HepG2 (cell line): ENCODE results near the gene EED. TPM values are rescaled to one million over a fixed set of nuclear protein-coding genes. Genes with fewer than 3 reads are reported as not detected.

Source experiments
- ATAC-seq: fragments of 200-7000 bp; cut with Tn5 transposase; 3 replicates; pipeline ENCODE4 v1.9.1; 2020; ENCODE audit warnings: mild to moderate bottlenecking, moderate library complexity
- BruUV-seq: library from RNA; stranded (reverse); fragments of 400-500 nt; replicated peaks from 2 replicates; lab custom pipeline; 2021; lab: Mats Ljungman, UMichigan
- CTCF ChIA-PET: fragments of 300-600 bp; formaldehyde crosslinking; extraction: SDS; loops from one replicate; lab custom pipeline; 2021; ENCODE audit warnings: low total read pairs, inconsistent platforms, low intra/inter-chr PET ratio; lab: Yijun Ruan, JAX
- POLR2A ChIA-PET: fragments of 350-600 bp; sonication (Branson Sonifier 250); formaldehyde crosslinking; loops from one replicate; lab custom pipeline; 2020; ENCODE audit warnings: antibody characterized with exemption, inconsistent platforms; lab: Yijun Ruan, JAX
- DNase-seq: peaks from one replicate; pipeline ENCODE4 v3.0.0-alpha.2; 2015; ENCODE audit warnings: low spot score
- FAIRE-seq: peaks from 3 replicates; lab custom pipeline; 2011; peaks lifted over from hg19 to GRCh38; lab: Jason Lieb, UNC
- H2AFZ ChIP-seq: one replicate; pipeline ENCODE4 v1.6.1; 2011; ENCODE audit warnings: low read length, inconsistent platforms
- H3K27ac ChIP-seq: fragments of 300-600 bp; 3 replicates; pipeline ENCODE4 v1.8.0; 2011; ENCODE audit warnings: mixed run types, mild to moderate bottlenecking, mixed read lengths, low read length, inconsistent platforms; ENCODE audit not compliant: insufficient read depth; ENCODE audit errors: extremely low read length
- H3K27me3 ChIP-seq, 2 experiments: fragments of 200-600 bp in 1 of 2; 2 replicates in 1 of 2; 3 replicates in 1 of 2; pipeline versions ENCODE4 v1.6.0 to v1.8.0; 2011; ENCODE audit warnings: low read length in 2 of 2, mild to moderate bottlenecking in 2 of 2, moderate library complexity in 2 of 2, inconsistent platforms in 1 of 2; ENCODE audit not compliant: insufficient read depth in 2 of 2, control insufficient read depth in 1 of 2
- H3K36me3 ChIP-seq, 2 experiments: fragments of 200-600 bp in 1 of 2; replicated peaks in 1 of 2; 2 replicates in 1 of 2; 3 replicates in 1 of 2; pipeline versions ENCODE4 v1.5.1 to v1.8.0; 2011; ENCODE audit warnings: low read length in 2 of 2, inconsistent platforms in 1 of 2; ENCODE audit not compliant: insufficient read depth in 2 of 2, control insufficient read depth in 1 of 2
- H3K4me1 ChIP-seq: 2 replicates; pipeline ENCODE4 v1.5.1; 2012; ENCODE audit warnings: low read length, inconsistent platforms; ENCODE audit not compliant: insufficient read depth
- H3K4me2 ChIP-seq: 2 replicates; pipeline ENCODE4 v1.6.0; 2011; ENCODE audit warnings: low read depth, low read length, inconsistent platforms
- H3K4me3 ChIP-seq, 3 experiments: fragments of 200-600 bp in 1 of 3; sonication (generic), shearing (Covaris generic) in 1 of 3; replicated peaks in 1 of 3; 2 replicates each; pipeline ENCODE4 v1.5.1; 2011 to 2016; ENCODE audit warnings: low read length in 3 of 3, inconsistent platforms in 2 of 3, low read depth in 2 of 3, mild to moderate bottlenecking in 2 of 3, control low read depth in 1 of 3, mixed read lengths in 1 of 3; ENCODE audit not compliant: insufficient read depth in 1 of 3
- H3K79me2 ChIP-seq: one replicate; pipeline ENCODE4 v1.6.1; 2011; ENCODE audit warnings: low read length, inconsistent platforms; ENCODE audit not compliant: insufficient read depth
- H3K9ac ChIP-seq: 2 replicates; pipeline ENCODE4 v1.6.0; 2011; ENCODE audit warnings: mild to moderate bottlenecking, low read depth, low read length, inconsistent platforms; ENCODE audit not compliant: insufficient read depth
- H3K9me3 ChIP-seq: 2 replicates; pipeline ENCODE4 v1.5.1; 2012; ENCODE audit warnings: mild to moderate bottlenecking, low read length
- H4K20me1 ChIP-seq: 2 replicates; pipeline ENCODE4 v1.6.0; 2011; ENCODE audit warnings: inconsistent platforms, mild to moderate bottlenecking, low read length, moderate library complexity; ENCODE audit not compliant: insufficient read depth
- AHR ChIP-seq: IDR thresholded peaks from 2 replicates; pipeline ENCODE4 v1.6.1; 2018; ENCODE audit warnings: missing genetic modification reagents, missing compliant biosample characterization
- FUBP1 ChIP-seq: sonication (generic); formaldehyde crosslinking; IDR thresholded peaks from 2 replicates; pipeline ENCODE4 v1.5.1; 2020; ENCODE audit warnings: missing genetic modification reagents, mild to moderate bottlenecking, borderline replicate concordance
- GATA4 ChIP-seq: sonication (generic); IDR thresholded peaks from 2 replicates; pipeline ENCODE4 v1.6.1; 2016; ENCODE audit warnings: antibody characterized with exemption, low read depth, borderline replicate concordance
- GFI1 ChIP-seq: sonication (generic); formaldehyde crosslinking; IDR thresholded peaks from 2 replicates; pipeline ENCODE4 v1.5.0; 2020; ENCODE audit warnings: missing genetic modification reagents, mild to moderate bottlenecking, borderline replicate concordance
- KDM1A ChIP-seq: IDR thresholded peaks from 2 replicates; pipeline ENCODE4 v1.6.1; 2016; ENCODE audit warnings: missing compliant biosample characterization
- KLF15 ChIP-seq: sonication (generic); formaldehyde crosslinking; IDR thresholded peaks from 2 replicates; pipeline ENCODE4 v1.8.1; 2023; ENCODE audit warnings: borderline replicate concordance, mild to moderate bottlenecking, inconsistent platforms, missing genetic modification reagents, mixed read lengths
- MBNL3 ChIP-seq: fragments of 250-450 bp; sonication (Bioruptor Pico); conservative IDR thresholded peaks from 2 replicates; pipeline ENCODE4 v1.8.0; 2022; ENCODE audit warnings: mild to moderate bottlenecking, inconsistent platforms
- MED1 ChIP-seq: sonication (generic); formaldehyde crosslinking; IDR thresholded peaks from 2 replicates; pipeline ENCODE4 v1.4.0; 2020; ENCODE audit warnings: missing genetic modification reagents
- NFE2 ChIP-seq: sonication (generic); formaldehyde crosslinking; IDR thresholded peaks from 2 replicates; pipeline ENCODE4 v1.4.0; 2020; ENCODE audit warnings: missing genetic modification reagents
- POLR2A ChIP-seq, 2 experiments: IDR thresholded peaks; 2 replicates each; pipeline ENCODE4 v1.6.1; 2011; ENCODE audit warnings: low read depth in 2 of 2, low read length in 2 of 2, mild to moderate bottlenecking in 1 of 2, moderate library complexity in 1 of 2; ENCODE audit not compliant: insufficient read depth in 1 of 2
- SMAD1 ChIP-seq: sonication (generic); formaldehyde crosslinking; IDR thresholded peaks from 2 replicates; pipeline ENCODE4 v1.4.0; 2020; ENCODE audit warnings: missing genetic modification reagents, low read depth, mild to moderate bottlenecking, borderline replicate concordance
- SP140L ChIP-seq: sonication (generic); formaldehyde crosslinking; IDR thresholded peaks from 2 replicates; pipeline ENCODE4 v1.4.0; 2020; ENCODE audit warnings: missing genetic modification reagents, borderline replicate concordance
- TMF1 ChIP-seq: sonication (generic); formaldehyde crosslinking; IDR thresholded peaks from 2 replicates; pipeline ENCODE4 v1.8.1; 2022; ENCODE audit warnings: low read depth, missing genetic modification reagents
- USF2 ChIP-seq, 2 experiments: sonication (generic) in 1 of 2; formaldehyde crosslinking in 1 of 2; IDR thresholded peaks; 2 replicates each; pipeline versions ENCODE4 v1.5.1 to v1.6.1; 2011 to 2020; ENCODE audit warnings: borderline replicate concordance in 1 of 2, low read depth in 1 of 2, low read length in 1 of 2, mild to moderate bottlenecking in 1 of 2, missing genetic modification reagents in 1 of 2, moderate library complexity in 1 of 2
- ZBTB39 ChIP-seq: sonication (generic); formaldehyde crosslinking; IDR thresholded peaks from 2 replicates; pipeline ENCODE4 v1.5.0; 2020; ENCODE audit warnings: missing genetic modification reagents
- ZNF124 ChIP-seq: sonication (generic); formaldehyde crosslinking; IDR thresholded peaks from 2 replicates; pipeline ENCODE4 v1.4.0; 2020; ENCODE audit warnings: missing genetic modification reagents
- ZNF24 ChIP-seq: fragments of 450-650 bp; IDR thresholded peaks from 2 replicates; pipeline ENCODE4 v1.6.1; 2017; ENCODE audit warnings: antibody characterized with exemption, mild to moderate bottlenecking
- ZNF292 ChIP-seq: sonication (generic); formaldehyde crosslinking; IDR thresholded peaks from 2 replicates; pipeline ENCODE4 v1.8.1; 2022; ENCODE audit warnings: mild to moderate bottlenecking, low read depth, missing genetic modification reagents, borderline replicate concordance
- ZNF616 ChIP-seq: sonication (generic); formaldehyde crosslinking; IDR thresholded peaks from 2 replicates; pipeline ENCODE4 v1.5.0; 2020; ENCODE audit warnings: low read depth, mild to moderate bottlenecking, missing genetic modification reagents
- ZNF672 ChIP-seq: sonication (generic); formaldehyde crosslinking; IDR thresholded peaks from 2 replicates; pipeline ENCODE4 v1.8.1; 2022; ENCODE audit warnings: missing genetic modification reagents
- ZSCAN9 ChIP-seq: IDR thresholded peaks from 2 replicates; pipeline ENCODE4 v1.6.1; 2016; ENCODE audit warnings: borderline replicate concordance
- WGBS: methylation state at CpG from one replicate; pipeline ENCODE4 v1.1.6; 2017; ENCODE audit warnings: low lambda C conversion rate; 5-methylcytosine and 5-hydroxymethylcytosine counted together
- in situ Hi-C: cut with HindIII; loops from 2 replicates; pipeline ENCODE4 v1.10.0; 2017; ENCODE audit warnings: low pct_unique_long_range_greater_than_20kb; ENCODE audit not compliant: extremely low pct_ligation_motif_present
- intact Hi-C: fragments of 100-400 bp; cut with micrococcal nuclease; formaldehyde crosslinking; loops from one replicate; pipeline ENCODE4 v1.10.0; 2022; ENCODE audit not compliant: unreplicated experiment
- polyA plus RNA-seq, 8 experiments: library from polyadenylated mRNA; depleted of rRNA in 3 of 8; stranded (reverse) in 7 of 8; unstranded in 1 of 8; fragments of >200 nt; fragmentation: Illumina TruSeq in 4 of 8; extraction: Trizol in 4 of 8; gene quantifications; 2 replicates each; pipeline versions ENCODE4 v1.2.1 to v1.2.3, GENCODE V29; 2011 to 2016; ENCODE audit warnings: low read depth in 4 of 8, missing spikeins in 1 of 8, mixed read lengths in 1 of 8; ENCODE audit not compliant: insufficient read depth in 1 of 8
- total RNA-seq, 5 experiments: library from RNA; depleted of rRNA; stranded (reverse); fragments of >200 nt; fragmentation: Illumina TruSeq; extraction: Trizol; gene quantifications; 2 replicates each; pipeline ENCODE4 v1.2.3, GENCODE V29; 2016; ENCODE audit warnings: low read depth in 1 of 5

EED gene
- total and polyA plus RNA-seq, 2 of the 13 experiments (the other 11 are each of a cell fraction or from before 2014, with no cell fraction given) = 11.0 to 28.4 TPM

GRCh38 chr11:86279747-86280146 is 35.2 kb downstream of the EED start (continued):
- TF ChIP-seq ZNF616 (no peak), MED1 (CRISPR knock-in tag) (no peak), SP140L (CRISPR knock-in tag) (no peak), POLR2A (IDR thresholded peaks at IDR 0.05; ENCODE audit: insufficient read depth in 1 of 2, low read depth in 2 of 2, low read length in 2 of 2) (no peak), ZSCAN9 (CRISPR knock-in tag) (no peak), ZNF672 (CRISPR knock-in tag) (no peak), KDM1A (CRISPR knock-in tag) (no peak), MBNL3 (CRISPR knock-in tag) (no peak), ZNF292 (no peak), GATA4 (no peak), TMF1 (CRISPR knock-in tag) (no peak), GFI1 (CRISPR knock-in tag) (no peak)

GRCh38 chr11:86287468-86287796 is 42.9 kb downstream of the EED start:
- Histone ChIP-seq H3K27me3 (no peaks in the 10 kb centered on the region), H3K4me3 (no peak overlapping the region), H2AFZ (no peak overlapping the region), H4K20me1 (no peaks in the 10 kb centered on the region), H3K27ac (no peak overlapping the region), H3K4me2 (no peak overlapping the region), H3K36me3 (no peaks in the 10 kb centered on the region), H3K4me1 (peaks cover 16% of the 10 kb centered on the region), H3K9ac (no peak overlapping the region), H3K9me3 (no peaks in the 10 kb centered on the region), H3K79me2 (no peaks in the 10 kb centered on the region)
- ChIA-PET CTCF (no interaction called here), POLR2A (no interaction called here)
- no peak for FAIRE-seq
- 95% methylated on average over 2 of the region's 2 CpGs for WGBS
- in situ Hi-C loops (no loop called here), intact Hi-C loops (no loop called here)
- no peak for DNase-seq
- no peak for ATAC-seq
- no TSS peak for BruUV-seq
- TF ChIP-seq ZBTB39 (CRISPR knock-in tag) = no peak
- no peak for TF ChIP-seq ZNF124 (CRISPR knock-in tag)
- no peak for TF ChIP-seq FUBP1 (CRISPR knock-in tag)
- no peak for TF ChIP-seq KLF15 (CRISPR knock-in tag)
- TF ChIP-seq ZNF24 = no peak
- TF ChIP-seq USF2 (IDR thresholded peaks at IDR 0.05; ENCODE audit: low read depth, low read length) = no peak
- TF ChIP-seq USF2 (CRISPR knock-in tag; IDR thresholded peaks at IDR 0.05; ENCODE audit: borderline replicate concordance) = no peak
- no peak for TF ChIP-seq NFE2
- no peak for TF ChIP-seq GATA4
- TF ChIP-seq AHR (CRISPR knock-in tag) = no peak
- TF ChIP-seq SMAD1 (CRISPR knock-in tag) = no peak
